ENCODE results near the gene MGMT.

GRCh38 chr10:129637010-129637409 is 170.0 kb downstream of the MGMT start:
- TF ChIP-seq CTCF (IDR thresholded peaks at IDR 0.05) (no peak), POLR2A (IDR thresholded peaks at IDR 0.05; ENCODE audit: low read depth) (no peak), POLR2AphosphoS5 (IDR thresholded peaks at IDR 0.05) (no peak)
